GM21447 (cell line): ENCODE measurements around the gene SORCS1.

Source experiments
- ATAC-seq: cut with Tn5 transposase; IDR thresholded peaks from one replicate; pipeline ENCODE4 v1.9.1; 2021; ENCODE audit not compliant: unreplicated experiment

The SORCS1 gene

GRCh38 chr10:106615081-106615480, 549.4 kb downstream of the SORCS1 start:
- ATAC-seq, result no peak

GRCh38 chr10:106614293-106614692, 550.2 kb downstream of the SORCS1 start:
- ATAC-seq, result no peak

- ATAC-seq, result no peak
Observed at GRCh38 chr10:106612381-106612780, 552.1 kb downstream of the SORCS1 start.

GRCh38 chr10:106609470-106610266, 554.8 kb downstream of the SORCS1 start:
- ATAC-seq, result no peak

- no peak for ATAC-seq
Observed at GRCh38 chr10:106608066-106608465, 556.4 kb downstream of the SORCS1 start.

GRCh38 chr10:106595281-106595680, 569.2 kb downstream of the SORCS1 start:
- ATAC-seq, result no peak

- ATAC-seq, result no peak
Observed at GRCh38 chr10:106593876-106594275, 570.6 kb downstream of the SORCS1 start.

- no peak for ATAC-seq
Observed at GRCh38 chr10:106592396-106592795, 572.1 kb downstream of the SORCS1 start.

- ATAC-seq, result no peak
Observed at GRCh38 chr10:106582291-106582690, 582.2 kb downstream of the SORCS1 start.

GRCh38 chr10:106577756-106578155, 586.8 kb downstream of the SORCS1 start:
- ATAC-seq, result no peak

- no peak for ATAC-seq
Observed at GRCh38 chr10:106577266-106577665, 587.2 kb downstream of the SORCS1 start.

- ATAC-seq, result no peak
Observed at GRCh38 chr10:106576534-106576933, 588.0 kb downstream of the SORCS1 start.

- no peak for ATAC-seq
Observed at GRCh38 chr10:106573106-106573505, 591.4 kb downstream of the SORCS1 start.

- ATAC-seq, result no peak
Observed at GRCh38 chr10:106571192-106571946, 593.1 kb downstream of the SORCS1 start.

- no peak for ATAC-seq
Observed at GRCh38 chr10:106570268-106570667, 594.2 kb downstream of the SORCS1 start.

- no peak for ATAC-seq
Observed at GRCh38 chr10:106567629-106568028, 596.9 kb downstream of the SORCS1 start.

- ATAC-seq, result no peak
Observed at GRCh38 chr10:106566873-106567272, 597.6 kb downstream of the SORCS1 start.

- no peak for ATAC-seq
Observed at GRCh38 chr10:106565546-106565945, 599.0 kb downstream of the SORCS1 start.

- no peak for ATAC-seq
Observed at GRCh38 chr10:106563384-106563783, 601.1 kb downstream of the SORCS1 start.

- ATAC-seq, result no peak
Observed at GRCh38 chr10:106560925-106561640, 603.4 kb downstream of the SORCS1 start.

GRCh38 chr10:106559442-106559841, 605.1 kb downstream of the SORCS1 start:
- ATAC-seq, result no peak
